ENCODE results near the gene HINT3. TPM values are rescaled to one million over a fixed set of nuclear protein-coding genes. Genes with fewer than 3 reads are reported as not detected.

HINT3 gene
- total RNA-seq, 1 experiment from 2014 or later: 11.7 TPM

GRCh38 chr6:125942672-125943527, 13.7 kb upstream of the HINT3 start:
- no peak overlapping the region for H2AFZ ChIP-seq (ENCODE audit: low read length)
- no peak overlapping the region for H3K4me2 ChIP-seq (ENCODE audit: insufficient read depth, insufficient read length, low read length)
- no peak overlapping the region for H2AK5ac ChIP-seq (ENCODE audit: insufficient read length, low read length)
- no peak overlapping the region for H3K18ac ChIP-seq (ENCODE audit: insufficient read length, low read depth, low read length)
- Mint-ChIP-seq H3K9me3 (no peaks in the 10 kb centered on the region), H3K27ac (no peak overlapping the region), H3K27me3 (ENCODE audit: low read depth) (peaks cover 4% of the 10 kb centered on the region), H3K36me3 (ENCODE audit: insufficient read depth in 1 of 3, low read depth in 3 of 3) (no peaks in the 10 kb centered on the region), H3K4me3 (no peak overlapping the region), H3K4me1 (no peaks in the 10 kb centered on the region)
- no peak overlapping the region for H4K91ac ChIP-seq (ENCODE audit: insufficient read length, low read depth, low read length)
- H4K8ac ChIP-seq (replicated peaks; ENCODE audit: insufficient read length, low read depth, low read length): no peak overlapping the region
- H2BK120ac ChIP-seq (ENCODE audit: low read depth, low read length, poor library complexity, severe bottlenecking): no peak overlapping the region
- H4K20me1 ChIP-seq (ENCODE audit: control insufficient read depth, insufficient read depth, insufficient read length): no peaks in the 10 kb centered on the region
- H3K27ac ChIP-seq (ENCODE audit: insufficient read length, low read depth, low read length): no peak overlapping the region
- H3K79me2 ChIP-seq (ENCODE audit: insufficient read depth, low read length): no peaks in the 10 kb centered on the region
- H3K27me3 ChIP-seq (ENCODE audit: insufficient read depth, low read length): no peaks in the 10 kb centered on the region
- no peaks in the 10 kb centered on the region for H3K4me1 ChIP-seq (ENCODE audit: insufficient read depth, low read length)
- no peak overlapping the region for H2BK5ac ChIP-seq (ENCODE audit: insufficient read length, low read length)
- no peak overlapping the region for H3K56ac ChIP-seq (ENCODE audit: insufficient read length, low read depth, low read length)
- H3K79me1 ChIP-seq (ENCODE audit: insufficient read depth, low read depth, low read length, poor library complexity, severe bottlenecking): no peaks in the 10 kb centered on the region
- no peak overlapping the region for H3K9ac ChIP-seq (ENCODE audit: extremely low read depth, insufficient read length, low read length)
- no peaks in the 10 kb centered on the region for H3K23me2 ChIP-seq (ENCODE audit: insufficient read length, low read depth, low read length, poor library complexity, severe bottlenecking)
- DNase-seq: no peak
- no peak overlapping the region for H2BK20ac ChIP-seq (ENCODE audit: low read depth, low read length, poor library complexity, severe bottlenecking)
- H3K9me3 ChIP-seq (ENCODE audit: control insufficient read depth, low read depth, low read length): no peaks in the 10 kb centered on the region
- no peak for TF ChIP-seq CTCF (conservative IDR thresholded peaks at IDR 0.05)
- no peak overlapping the region for H4K5ac ChIP-seq (ENCODE audit: insufficient read length, low read depth, low read length)
- WGBS (ENCODE audit: extremely low coverage, insufficient read length, low lambda C conversion rate): no CpG with 5 or more reads among the region's 10 CpGs
- no peak overlapping the region for H2BK15ac ChIP-seq (ENCODE audit: low read depth, low read length)
- no peak overlapping the region for H3K14ac ChIP-seq (ENCODE audit: insufficient read depth, low read length)
- H3K23ac ChIP-seq (ENCODE audit: insufficient read length, low read depth, low read length): no peak overlapping the region
- no peak overlapping the region for H2BK12ac ChIP-seq (ENCODE audit: insufficient read length, low read depth, low read length)
- H3T11ph ChIP-seq (ENCODE audit: low read length): no peak overlapping the region
- no peak overlapping the region for H3K4ac ChIP-seq (ENCODE audit: low read depth, low read length)

All from H9 (cell line).